ENCODE data around the gene P2RX7.

P2RX7 gene

DNA sequence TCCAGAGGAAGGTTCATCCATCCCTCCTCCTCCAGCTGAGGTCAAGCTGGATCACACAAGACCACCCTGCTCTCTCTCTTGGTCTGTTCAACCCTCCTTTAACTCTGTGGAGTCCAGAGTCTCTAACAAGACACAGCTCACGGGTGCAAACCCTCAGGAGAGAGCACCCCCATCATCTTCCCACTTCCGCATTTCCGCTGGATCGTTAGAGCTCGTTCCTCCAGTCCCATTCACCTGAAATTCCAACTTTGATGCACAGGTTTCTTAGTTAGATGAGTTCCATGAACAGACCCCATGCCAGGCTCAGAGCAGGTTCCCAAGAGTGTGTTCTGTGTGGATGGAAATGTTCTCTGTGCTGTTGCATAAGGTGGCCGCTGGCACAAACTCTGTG lies 44.5 kb upstream of the P2RX7 start:
- H3K4me3 ChIP-seq (ENCODE audit: low read depth, low read length, poor library complexity, severe bottlenecking), result no peak overlapping the region
- no peaks in the 10 kb centered on the region for H3F3A ChIP-seq (ENCODE audit: insufficient read depth, low read length)
- no peaks in the 10 kb centered on the region for H3K36me3 ChIP-seq (ENCODE audit: insufficient read depth, low read length)
- no peak for TF ChIP-seq EZH2 (IDR thresholded peaks at IDR 0.05; ENCODE audit: borderline replicate concordance, low read length)
- TF ChIP-seq, protein P1, sequence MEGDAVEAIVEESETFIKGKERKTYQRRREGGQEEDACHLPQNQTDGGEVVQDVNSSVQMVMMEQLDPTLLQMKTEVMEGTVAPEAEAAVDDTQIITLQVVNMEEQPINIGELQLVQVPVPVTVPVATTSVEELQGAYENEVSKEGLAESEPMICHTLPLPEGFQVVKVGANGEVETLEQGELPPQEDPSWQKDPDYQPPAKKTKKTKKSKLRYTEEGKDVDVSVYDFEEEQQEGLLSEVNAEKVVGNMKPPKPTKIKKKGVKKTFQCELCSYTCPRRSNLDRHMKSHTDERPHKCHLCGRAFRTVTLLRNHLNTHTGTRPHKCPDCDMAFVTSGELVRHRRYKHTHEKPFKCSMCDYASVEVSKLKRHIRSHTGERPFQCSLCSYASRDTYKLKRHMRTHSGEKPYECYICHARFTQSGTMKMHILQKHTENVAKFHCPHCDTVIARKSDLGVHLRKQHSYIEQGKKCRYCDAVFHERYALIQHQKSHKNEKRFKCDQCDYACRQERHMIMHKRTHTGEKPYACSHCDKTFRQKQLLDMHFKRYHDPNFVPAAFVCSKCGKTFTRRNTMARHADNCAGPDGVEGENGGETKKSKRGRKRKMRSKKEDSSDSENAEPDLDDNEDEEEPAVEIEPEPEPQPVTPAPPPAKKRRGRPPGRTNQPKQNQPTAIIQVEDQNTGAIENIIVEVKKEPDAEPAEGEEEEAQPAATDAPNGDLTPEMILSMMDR (IDR thresholded peaks at IDR 0.05; ENCODE audit: low read length), result no peak
- H3K9ac ChIP-seq (ENCODE audit: low read length), result no peak overlapping the region
- H3K4me2 ChIP-seq (ENCODE audit: low read length), result no peak overlapping the region
- H2AFZ ChIP-seq (ENCODE audit: low read length), result no peak overlapping the region
- H3K9me3 ChIP-seq (ENCODE audit: low read length), result no peaks in the 10 kb centered on the region
- H3K79me2 ChIP-seq (ENCODE audit: insufficient read depth, low read length), result no peaks in the 10 kb centered on the region
- H3K4me1 ChIP-seq (ENCODE audit: insufficient read depth, low read length, severe bottlenecking), result no peaks in the 10 kb centered on the region
- peaks cover 4% of the 10 kb centered on the region; the same call in 1 of the 2 replicates for H3K27me3 ChIP-seq (ENCODE audit: insufficient read depth, low read length)
- H4K20me1 ChIP-seq (ENCODE audit: insufficient read depth, low read length), result no peaks in the 10 kb centered on the region
- H3K9me2 ChIP-seq (ENCODE audit: low read depth, low read length), result no peaks in the 10 kb centered on the region
- no peak overlapping the region for H3K27ac ChIP-seq (ENCODE audit: low read depth, low read length, poor library complexity, severe bottlenecking)

DNA sequence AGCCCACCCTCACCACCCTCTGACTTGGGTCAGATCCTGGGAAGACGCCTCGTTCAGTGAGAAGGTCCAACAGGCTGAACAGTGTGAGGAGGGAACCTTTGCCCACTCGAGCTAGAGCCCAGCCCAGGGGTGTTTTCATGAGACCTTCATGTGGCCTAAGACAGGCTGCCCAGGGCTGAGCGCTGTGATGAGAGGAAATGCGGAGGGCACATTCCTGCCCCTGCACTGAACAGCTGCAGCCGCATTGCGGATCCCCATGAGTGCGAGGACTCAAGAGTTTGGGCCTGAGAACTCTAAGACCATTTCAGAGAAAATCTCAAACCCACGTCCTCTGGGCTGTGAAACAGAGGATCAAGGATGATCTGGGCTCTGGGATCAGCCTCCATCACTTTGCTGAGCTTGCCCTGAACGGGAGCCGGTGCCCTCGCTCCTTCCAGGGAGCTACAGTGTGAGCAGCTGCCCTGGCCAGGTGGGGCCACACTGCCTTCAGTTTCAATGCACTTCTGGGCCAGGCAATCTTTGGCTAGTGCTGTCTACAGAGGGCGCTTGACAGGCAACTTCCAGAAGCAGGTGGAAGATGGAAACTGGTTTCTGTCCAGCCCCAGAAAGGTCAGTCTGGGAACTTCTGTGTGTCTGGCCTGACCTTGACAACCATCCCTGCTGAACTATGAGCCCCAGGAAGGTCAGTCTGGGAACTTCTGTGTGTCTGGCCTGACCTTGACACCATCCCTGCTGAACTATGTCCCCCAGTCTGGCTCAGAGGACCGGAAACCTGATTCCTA lies 43.5 kb upstream of the P2RX7 start:
- Histone ChIP-seq H4K20me1 (ENCODE audit: insufficient read depth, low read length) (no peaks in the 10 kb centered on the region), H3K36me3 (ENCODE audit: insufficient read depth, low read length) (no peaks in the 10 kb centered on the region), H3K79me2 (ENCODE audit: insufficient read depth, low read length) (no peaks in the 10 kb centered on the region), H3K9ac (ENCODE audit: low read length) (no peak overlapping the region), H3K27ac (ENCODE audit: low read depth, low read length, poor library complexity, severe bottlenecking) (no peak overlapping the region), H3K4me2 (ENCODE audit: low read length) (no peak overlapping the region), H2AFZ (ENCODE audit: low read length) (no peak overlapping the region), H3F3A (ENCODE audit: insufficient read depth, low read length) (no peaks in the 10 kb centered on the region), H3K4me3 (ENCODE audit: low read depth, low read length, poor library complexity, severe bottlenecking) (no peak overlapping the region), H3K4me1 (ENCODE audit: insufficient read depth, low read length, severe bottlenecking) (no peaks in the 10 kb centered on the region), H3K9me3 (ENCODE audit: low read length) (no peaks in the 10 kb centered on the region), H3K9me2 (ENCODE audit: low read depth, low read length) (no peaks in the 10 kb centered on the region), H3K27me3 (ENCODE audit: insufficient read depth, low read length) (peaks cover 4% of the 10 kb centered on the region; the same call in 1 of the 2 replicates)
- no peak for TF ChIP-seq EZH2 (IDR thresholded peaks at IDR 0.05; ENCODE audit: borderline replicate concordance, low read length)
- TF ChIP-seq, protein P1 (IDR thresholded peaks at IDR 0.05; ENCODE audit: low read length), result peak; percentile 34; the same call in 1 of the 2 replicates

DNA sequence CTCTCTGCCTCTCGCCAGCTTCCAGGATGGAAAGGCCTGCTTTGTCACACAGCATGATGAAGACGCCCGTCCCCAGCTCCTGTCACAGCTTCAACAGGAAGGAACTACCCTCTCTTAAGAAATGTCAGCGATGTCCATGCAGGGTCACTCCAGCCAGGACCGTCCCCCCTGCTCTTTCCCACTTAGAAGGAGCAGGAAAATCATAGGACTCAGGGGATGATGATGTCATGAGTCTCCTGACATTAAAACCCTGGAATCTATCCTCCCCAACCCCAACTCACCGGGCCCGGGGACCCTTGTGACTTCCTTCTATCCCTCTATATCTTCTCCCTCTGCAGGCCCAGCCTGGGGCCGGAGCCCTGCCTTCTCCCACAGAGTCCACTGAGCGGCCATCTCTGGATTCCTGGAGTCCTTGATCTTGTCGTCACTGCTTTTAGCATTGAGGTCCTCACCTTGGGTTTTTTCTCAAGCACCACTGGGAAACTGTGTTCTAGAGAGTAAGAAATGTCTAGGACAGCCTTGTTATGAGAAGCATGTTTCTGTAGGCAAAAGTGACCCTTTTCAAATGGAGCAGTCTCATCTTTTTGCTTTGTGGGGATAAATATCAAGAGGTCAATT lies 42.8 kb upstream of the P2RX7 start:
- Histone ChIP-seq H3K27me3 (ENCODE audit: insufficient read depth, low read length) (peaks cover 4% of the 10 kb centered on the region; the same call in 1 of the 2 replicates), H4K20me1 (ENCODE audit: insufficient read depth, low read length) (no peaks in the 10 kb centered on the region), H3K9me3 (ENCODE audit: low read length) (no peaks in the 10 kb centered on the region), H3K4me1 (ENCODE audit: insufficient read depth, low read length, severe bottlenecking) (no peaks in the 10 kb centered on the region), H3K36me3 (ENCODE audit: insufficient read depth, low read length) (no peaks in the 10 kb centered on the region), H3K4me3 (ENCODE audit: low read depth, low read length, poor library complexity, severe bottlenecking) (no peak overlapping the region), H3K9ac (ENCODE audit: low read length) (no peak overlapping the region), H3F3A (ENCODE audit: insufficient read depth, low read length) (no peaks in the 10 kb centered on the region), H3K79me2 (ENCODE audit: insufficient read depth, low read length) (no peaks in the 10 kb centered on the region), H2AFZ (ENCODE audit: low read length) (no peak overlapping the region), H3K27ac (ENCODE audit: low read depth, low read length, poor library complexity, severe bottlenecking) (no peak overlapping the region), H3K4me2 (ENCODE audit: low read length) (no peak overlapping the region), H3K9me2 (ENCODE audit: low read depth, low read length) (no peaks in the 10 kb centered on the region)
- TF ChIP-seq, protein P1 (IDR thresholded peaks at IDR 0.05; ENCODE audit: low read length), result no peak
- TF ChIP-seq EZH2 (IDR thresholded peaks at IDR 0.05; ENCODE audit: borderline replicate concordance, low read length), result no peak

Data from OCI-LY1 (cell line).